ENCODE measurements around the gene AICDA. TPM values are rescaled to one million over a fixed set of nuclear protein-coding genes. Genes with fewer than 3 reads are reported as not detected.

AICDA gene
- total RNA-seq, 1 donor from 2014 or later, result 2.2 TPM

DNA sequence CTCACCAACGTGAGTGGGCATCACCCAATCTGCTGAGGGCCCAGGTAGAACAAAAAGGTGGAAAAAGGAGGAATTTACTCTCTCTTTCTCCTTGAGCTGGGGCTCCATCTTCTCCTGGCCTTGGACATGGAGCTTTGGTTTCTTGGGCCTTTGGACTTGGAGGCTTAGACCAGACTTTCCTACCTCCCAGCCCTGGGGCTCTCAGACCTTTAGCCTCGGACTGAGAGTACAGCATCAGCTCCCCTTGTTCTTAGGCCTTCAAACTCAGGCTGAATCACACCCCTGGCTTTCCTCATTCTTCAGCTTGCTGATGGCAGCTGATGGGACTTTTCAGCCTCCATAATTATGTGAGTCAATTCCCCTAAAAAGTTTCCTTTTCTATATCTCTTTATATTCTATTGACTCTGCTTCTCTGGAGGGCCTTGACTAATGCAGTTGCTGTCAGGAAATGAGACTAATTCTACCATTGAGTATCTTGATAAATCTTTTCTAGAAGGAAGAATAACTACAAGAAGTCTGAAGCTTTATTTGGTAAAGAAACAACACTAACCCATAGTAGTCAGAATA, 56.0 kb downstream of the AICDA start:
- DNase-seq (ENCODE audit: low spot score), result no peak

DNA sequence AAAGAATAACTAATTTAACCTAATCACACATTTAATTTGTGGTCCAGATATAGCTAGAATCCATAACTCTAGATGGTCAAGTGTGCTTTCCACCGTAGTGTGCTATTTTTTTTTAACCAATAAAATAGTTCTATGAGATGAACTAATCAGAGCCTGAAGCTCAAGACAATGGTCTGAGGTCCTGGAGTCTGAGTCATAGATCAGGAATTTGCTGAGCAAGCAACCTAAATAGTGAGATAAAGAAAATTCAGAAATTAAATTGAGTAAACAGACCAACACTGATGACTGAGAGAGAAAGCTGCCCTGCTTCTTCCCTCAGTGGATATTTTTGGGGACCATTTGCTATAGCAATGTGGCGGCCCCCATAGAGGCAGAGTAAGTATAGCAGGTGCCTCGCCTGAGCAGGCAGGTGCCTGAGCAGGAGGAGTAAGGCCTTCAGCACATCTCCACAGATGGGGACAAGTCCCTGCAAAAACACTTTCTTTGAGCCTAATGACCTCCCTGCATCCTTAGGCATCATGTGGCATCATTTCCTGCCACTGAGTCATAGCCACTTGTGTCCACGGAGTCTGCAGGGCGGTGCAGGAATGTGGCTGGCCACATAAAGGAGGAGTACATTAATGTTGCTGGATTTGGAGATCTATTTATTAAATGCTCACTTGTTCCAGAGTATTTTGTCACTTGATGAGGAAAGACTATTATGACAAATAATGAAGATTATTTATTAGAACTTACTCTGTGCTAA, 58.0 kb downstream of the AICDA start:
- DNase-seq (ENCODE audit: low spot score), result no peak

DNA sequence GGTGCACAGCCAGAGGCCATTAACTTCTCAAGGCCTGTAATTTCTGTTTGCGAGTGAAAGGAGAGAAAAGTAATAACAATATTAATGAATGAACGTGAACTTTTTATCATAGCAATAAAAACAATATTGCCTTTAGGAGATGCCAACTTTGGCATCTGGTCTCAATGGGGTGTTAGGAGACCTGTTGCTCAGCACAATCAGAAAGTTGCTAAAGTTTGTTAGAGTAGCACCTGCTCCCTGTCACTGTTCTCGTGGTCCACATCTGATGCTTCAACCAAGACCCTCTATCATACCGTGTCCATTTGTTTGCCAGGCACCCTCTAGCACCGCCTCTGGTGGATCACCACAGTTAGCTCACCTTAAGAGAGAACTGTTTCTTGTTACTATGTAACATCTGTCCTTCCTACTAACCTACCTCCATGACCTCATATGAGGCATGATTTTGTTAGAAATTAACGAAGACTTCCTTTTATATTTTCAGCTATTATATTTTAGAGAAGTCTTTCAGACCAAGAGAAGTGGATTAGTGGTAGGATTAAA, 59.5 kb downstream of the AICDA start:
- no peak for DNase-seq (ENCODE audit: low spot score)

Other genes starting within 250 kb of the AICDA start
- not detected for gene CLEC6A, start 156.9 kb downstream of the AICDA start, total RNA-seq
- not detected for gene CLEC4D, start 99.4 kb downstream of the AICDA start, total RNA-seq
- 7.8 TPM for gene CLEC4E, start 72.0 kb downstream of the AICDA start, total RNA-seq
- gene MFAP5, start 50.0 kb upstream of the AICDA start, total RNA-seq, result 6.8 TPM
- 34.0 TPM for gene RIMKLB, start 85.1 kb upstream of the AICDA start, total RNA-seq
- 0.09 TPM for gene A2ML1, start 209.8 kb upstream of the AICDA start, total RNA-seq